Endodermal cell (in vitro differentiated cells): Measurements from ENCODE around the gene ZHX3. TPM values are rescaled to one million over a fixed set of nuclear protein-coding genes. Genes with fewer than 3 reads are reported as not detected.

Experiments used
- DNase-seq: peaks from one replicate; pipeline ENCODE4 v3.0.0-alpha.2; 2017
- H3K27ac ChIP-seq: 2 replicates; pipeline ENCODE4 v1.5.1; 2013; ENCODE audit warnings: mild to moderate bottlenecking, low read depth, low read length, moderate library complexity
- H3K27me3 ChIP-seq: 2 replicates; pipeline ENCODE4 v1.6.1; 2013; ENCODE audit warnings: mild to moderate bottlenecking, low read length, moderate library complexity; ENCODE audit not compliant: insufficient read depth, control insufficient read depth, poor library complexity, severe bottlenecking
- H3K36me3 ChIP-seq: 2 replicates; pipeline ENCODE4 v1.7.0; 2013; ENCODE audit warnings: mild to moderate bottlenecking, low read length, moderate library complexity; ENCODE audit not compliant: control insufficient read depth, insufficient read depth
- H3K4me1 ChIP-seq: one replicate; pipeline ENCODE4 v1.7.0; 2013; ENCODE audit warnings: low read length; ENCODE audit not compliant: control insufficient read depth, insufficient read depth
- H3K4me3 ChIP-seq: 2 replicates; pipeline ENCODE4 v1.5.1; 2013; ENCODE audit warnings: mild to moderate bottlenecking, low read length, moderate library complexity
- H3K9ac ChIP-seq: 2 replicates; pipeline ENCODE4 v1.6.1; 2013; ENCODE audit warnings: mild to moderate bottlenecking, low read length, moderate library complexity; ENCODE audit not compliant: poor library complexity, severe bottlenecking; ENCODE audit errors: extremely low read depth
- H3K9me3 ChIP-seq: 2 replicates; pipeline ENCODE4 v1.6.1; 2013; ENCODE audit warnings: mild to moderate bottlenecking, low read length, moderate library complexity; ENCODE audit not compliant: control insufficient read depth
- H3K27ac Mint-ChIP-seq: 2 replicates; pipeline ENCODE4 v1.8.0; 2020; ENCODE audit warnings: mixed read lengths
- H3K27me3 Mint-ChIP-seq: 2 replicates; pipeline ENCODE4 v1.8.0; 2021; ENCODE audit warnings: mild to moderate bottlenecking, mixed read lengths; ENCODE audit not compliant: insufficient read depth
- H3K36me3 Mint-ChIP-seq: 2 replicates; pipeline ENCODE4 v1.8.0; 2020; ENCODE audit warnings: low read depth, mixed read lengths
- H3K4me1 Mint-ChIP-seq: 2 replicates; pipeline ENCODE4 v1.8.0; 2020; ENCODE audit warnings: mixed read lengths
- H3K4me3 Mint-ChIP-seq: 2 replicates; pipeline ENCODE4 v1.8.0; 2020; ENCODE audit warnings: mild to moderate bottlenecking, moderate library complexity, mixed read lengths
- H3K9me3 Mint-ChIP-seq: 2 replicates; pipeline ENCODE4 v1.8.0; 2020; ENCODE audit warnings: mild to moderate bottlenecking, mixed read lengths
- WGBS, 2 experiments: methylation state at CpG; one replicate each; pipeline versions ENCODE4 v1.1.5 to v1.1.7; 2013; ENCODE audit warnings: missing lambda C conversion rate in 2 of 2, mixed read lengths in 1 of 2; ENCODE audit not compliant: insufficient coverage in 1 of 2, insufficient read length in 1 of 2; 5-methylcytosine and 5-hydroxymethylcytosine counted together
- total RNA-seq, 2 donors: library from RNA; stranded (reverse); fragmentation: NEBNext Ultra II Directional in 1 of 2; extraction: Animal tissue kit (Norgen Biotek cat#: 25700) in 1 of 2; gene quantifications; 2 replicates in 1 of 2; 3 replicates in 1 of 2; pipeline ENCODE4 v1.2.1, GENCODE V29; 2021
- TF ChIP-seq, protein P1 (sequence below): fragments of 200-600 bp; sonication (generic); conservative IDR thresholded peaks from 2 replicates; pipeline ENCODE4 v1.5.0; 2021; ENCODE audit warnings: antibody characterized with exemption, mild to moderate bottlenecking

ZHX3 gene
- total RNA-seq, 2 donors from 2014 or later, result 5.4 to 5.5 TPM

DNA sequence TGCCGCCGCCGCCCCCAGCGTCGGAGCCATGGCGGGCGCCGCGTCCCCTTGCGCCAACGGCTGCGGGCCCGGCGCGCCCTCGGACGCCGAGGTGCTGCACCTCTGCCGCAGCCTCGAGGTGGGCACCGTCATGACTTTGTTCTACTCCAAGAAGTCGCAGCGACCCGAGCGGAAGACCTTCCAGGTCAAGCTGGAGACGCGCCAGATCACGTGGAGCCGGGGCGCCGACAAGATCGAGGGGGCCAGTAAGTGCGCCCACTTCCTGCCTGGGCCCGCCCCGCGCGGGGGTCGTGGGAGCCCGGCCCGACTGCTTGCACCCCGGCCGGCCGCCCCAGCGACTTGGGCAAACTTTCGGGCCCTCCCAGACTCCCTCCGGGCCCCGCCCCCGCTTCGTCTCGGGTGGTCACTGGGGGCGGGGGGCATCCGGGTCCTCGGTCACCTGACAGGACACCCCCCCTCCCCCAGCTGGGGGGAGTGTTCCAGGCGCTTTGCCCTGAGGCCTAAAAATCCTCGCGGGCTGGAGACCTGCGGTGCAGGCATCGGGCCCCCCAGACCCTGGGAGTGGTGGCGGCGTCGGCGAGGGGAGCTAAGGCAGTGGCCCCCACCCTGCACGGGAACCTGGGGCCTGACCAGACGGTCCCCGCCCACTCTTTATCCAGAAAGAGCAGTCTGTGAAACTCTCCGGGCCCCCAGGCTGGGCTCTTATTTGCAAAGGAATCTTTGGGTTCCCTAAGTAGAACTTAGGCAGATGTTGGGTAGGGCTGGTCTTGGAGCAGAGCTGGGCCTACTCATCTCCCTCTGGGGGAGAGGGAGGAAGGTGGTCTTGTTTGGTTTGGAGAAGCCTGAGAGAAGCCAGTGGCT lies 179.7 kb downstream of the ZHX3 start:
- Histone ChIP-seq H3K4me3 (peak overlapping the region; percentile 97), H3K4me1 (peaks cover 18% of the 10 kb centered on the region), H3K36me3 (peaks cover 4% of the 10 kb centered on the region), H3K27me3 (no peaks in the 10 kb centered on the region), H3K9me3 (no peaks in the 10 kb centered on the region), H3K9ac (peak overlapping the region; percentile 95), H3K27ac (peak overlapping the region; percentile 97)
- peak overlapping the region; percentile 92 for H3K4me3 Mint-ChIP-seq
- TF ChIP-seq, protein P1, sequence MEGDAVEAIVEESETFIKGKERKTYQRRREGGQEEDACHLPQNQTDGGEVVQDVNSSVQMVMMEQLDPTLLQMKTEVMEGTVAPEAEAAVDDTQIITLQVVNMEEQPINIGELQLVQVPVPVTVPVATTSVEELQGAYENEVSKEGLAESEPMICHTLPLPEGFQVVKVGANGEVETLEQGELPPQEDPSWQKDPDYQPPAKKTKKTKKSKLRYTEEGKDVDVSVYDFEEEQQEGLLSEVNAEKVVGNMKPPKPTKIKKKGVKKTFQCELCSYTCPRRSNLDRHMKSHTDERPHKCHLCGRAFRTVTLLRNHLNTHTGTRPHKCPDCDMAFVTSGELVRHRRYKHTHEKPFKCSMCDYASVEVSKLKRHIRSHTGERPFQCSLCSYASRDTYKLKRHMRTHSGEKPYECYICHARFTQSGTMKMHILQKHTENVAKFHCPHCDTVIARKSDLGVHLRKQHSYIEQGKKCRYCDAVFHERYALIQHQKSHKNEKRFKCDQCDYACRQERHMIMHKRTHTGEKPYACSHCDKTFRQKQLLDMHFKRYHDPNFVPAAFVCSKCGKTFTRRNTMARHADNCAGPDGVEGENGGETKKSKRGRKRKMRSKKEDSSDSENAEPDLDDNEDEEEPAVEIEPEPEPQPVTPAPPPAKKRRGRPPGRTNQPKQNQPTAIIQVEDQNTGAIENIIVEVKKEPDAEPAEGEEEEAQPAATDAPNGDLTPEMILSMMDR, result no peak
- no peaks in the 10 kb centered on the region for H3K9me3 Mint-ChIP-seq
- H3K4me1 Mint-ChIP-seq, result peaks cover 57% of the 10 kb centered on the region
- DNase-seq, result peak; percentile 93
- 0% methylated on average over 21 to 64 of the region's 66 CpGs for WGBS, 2 experiments
- H3K27ac Mint-ChIP-seq, result peak overlapping the region; percentile 96
- H3K27me3 Mint-ChIP-seq, result no peaks in the 10 kb centered on the region
- H3K36me3 Mint-ChIP-seq, result peaks cover 6% of the 10 kb centered on the region

DNA sequence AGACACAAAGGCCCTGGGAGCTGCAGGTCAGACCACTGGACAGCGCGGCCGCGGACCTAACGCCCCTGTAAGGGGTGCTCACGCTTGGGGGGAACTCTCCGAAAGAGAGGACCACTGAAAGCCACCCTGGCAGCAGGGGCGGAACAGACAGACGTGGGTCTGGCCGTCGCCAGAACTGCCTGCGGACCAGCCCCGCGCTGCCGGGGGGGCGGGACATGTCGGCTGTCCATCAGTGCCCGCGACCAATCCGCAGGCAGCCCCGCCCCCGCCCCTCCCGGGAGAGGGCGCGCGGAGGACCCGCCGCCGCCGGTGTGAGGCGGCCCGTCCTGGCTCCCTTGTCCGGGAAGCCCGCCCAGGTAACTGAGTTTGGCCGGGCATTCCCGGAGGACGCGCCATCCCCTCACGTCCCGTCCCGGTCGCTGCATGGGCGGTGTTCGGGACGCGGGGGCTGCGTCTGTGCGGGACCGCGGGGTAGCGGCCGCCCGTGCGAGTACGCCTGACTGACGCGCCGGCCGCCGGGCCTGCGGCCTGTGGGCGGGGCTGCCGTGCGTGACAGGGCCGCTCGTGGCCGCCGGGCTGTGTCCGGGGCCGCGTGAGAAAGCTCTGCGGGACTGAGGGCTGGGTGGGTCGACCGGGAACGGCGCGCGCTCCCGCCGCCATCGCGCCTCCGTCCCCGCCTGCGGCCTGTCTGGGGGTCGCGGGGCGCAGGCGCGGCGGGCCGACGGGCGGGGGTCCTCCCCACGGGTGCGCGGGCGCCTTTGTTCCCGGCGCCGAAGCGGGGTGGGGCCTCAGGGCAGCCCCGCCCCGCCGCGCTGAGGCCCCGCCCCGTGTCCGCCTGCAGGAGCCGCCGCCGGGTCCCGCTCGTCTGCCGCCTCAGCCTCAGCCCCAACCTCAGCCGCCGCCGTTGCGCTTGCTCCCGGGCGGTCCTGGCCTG lies 180.6 kb downstream of the ZHX3 start, which contains the start of gene PLCG1:
PLCG1 (plus strand) TSS at position 864 of the 934 bp plus-strand sequence. CDS start 99 bp downstream, outside the sequence.
- WGBS, 2 experiments, result 0% methylated on average over 31 to 121 of the region's 121 CpGs
- peaks cover 48% of the 10 kb centered on the region for H3K4me1 Mint-ChIP-seq
- H3K36me3 ChIP-seq, result peaks cover 4% of the 10 kb centered on the region

More for the DNA sequence above, 180.6 kb downstream of the ZHX3 start, which contains the start of gene PLCG1:
- Histone ChIP-seq H3K9ac (peak within 1 kb of the TSS; percentile 95), H3K9me3 (no peaks in the 10 kb centered on the region), H3K27me3 (no peaks in the 10 kb centered on the region), H3K27ac (peak within 1 kb of the TSS; percentile 97), H3K4me1 (peaks cover 18% of the 10 kb centered on the region), H3K4me3 (peak within 1 kb of the TSS; percentile 97)
- peak; percentile 96 for DNase-seq
- Mint-ChIP-seq H3K27ac (peak within 1 kb of the TSS; percentile 96), H3K9me3 (no peaks in the 10 kb centered on the region), H3K4me3 (peak within 1 kb of the TSS; percentile 92), H3K27me3 (no peaks in the 10 kb centered on the region), H3K36me3 (peaks cover 6% of the 10 kb centered on the region)
- TF ChIP-seq, protein P1, result no peak
